Duodenal mucosa (tissue), 2 donors: Measurements from ENCODE around the gene PNMA8C.

Source experiments
- H3K27ac ChIP-seq: one replicate; pipeline ENCODE4 v1.7.0; 2013; ENCODE audit warnings: low read depth, low read length
- H3K27me3 ChIP-seq, 2 donors: one replicate each; pipeline ENCODE4 v1.7.0; 2013; ENCODE audit warnings: low read length in 2 of 2, control low read depth in 1 of 2; ENCODE audit not compliant: insufficient read depth in 2 of 2, control insufficient read depth in 1 of 2
- H3K36me3 ChIP-seq, 2 donors: one replicate each; pipeline ENCODE4 v1.7.0; 2013; ENCODE audit warnings: low read length in 2 of 2, control low read depth in 1 of 2; ENCODE audit not compliant: insufficient read depth in 2 of 2, control insufficient read depth in 1 of 2
- H3K4me1 ChIP-seq, 2 donors: one replicate each; pipeline ENCODE4 v1.7.0; 2013; ENCODE audit warnings: low read length in 2 of 2, control low read depth in 1 of 2; ENCODE audit not compliant: insufficient read depth in 2 of 2, control insufficient read depth in 1 of 2
- H3K4me3 ChIP-seq, 2 donors: one replicate each; pipeline ENCODE4 v1.7.0; 2013; ENCODE audit warnings: low read length in 2 of 2, low read depth in 1 of 2
- H3K9ac ChIP-seq, 2 donors: one replicate each; pipeline ENCODE4 v1.7.0; 2013; ENCODE audit warnings: low read length in 2 of 2, low read depth in 1 of 2
- H3K9me3 ChIP-seq, 2 donors: one replicate each; pipeline ENCODE4 v1.7.0; 2013; ENCODE audit warnings: low read length in 2 of 2, control low read depth in 1 of 2; ENCODE audit not compliant: control insufficient read depth in 1 of 2

The PNMA8C gene

DNA sequence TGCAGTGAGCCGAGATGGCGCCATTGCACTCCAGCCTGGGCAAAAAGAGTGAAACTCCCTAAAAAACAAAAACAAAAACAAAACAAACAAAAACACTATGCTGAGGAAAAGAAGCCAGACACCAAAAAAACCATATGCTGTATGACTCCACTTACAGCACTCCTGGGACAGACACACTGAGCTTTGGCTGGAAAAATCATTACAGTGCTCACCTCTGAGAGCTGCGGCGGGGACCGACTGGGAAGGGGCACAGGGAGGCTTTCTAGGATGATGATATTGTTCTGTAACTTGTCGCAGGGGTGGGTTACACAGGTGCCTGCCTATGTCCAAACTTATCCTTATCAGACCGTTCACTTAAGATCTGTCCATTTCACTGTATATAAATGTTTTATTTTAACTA, 34.8 kb upstream of the PNMA8C start:
- Histone ChIP-seq H3K4me1 (no peaks in the 10 kb centered on the region), H3K9ac (no peak overlapping the region), H3K36me3 (no peaks in the 10 kb centered on the region), H3K27ac (no peak overlapping the region), H3K27me3 (no peaks in the 10 kb centered on the region), H3K9me3 (no peaks in the 10 kb centered on the region), H3K4me3 (no peak overlapping the region)

- no peak overlapping the region for H3K27ac ChIP-seq
- no peaks in the 10 kb centered on the region for H3K4me1 ChIP-seq
- H3K4me3 ChIP-seq: no peak overlapping the region
- no peaks in the 10 kb centered on the region for H3K36me3 ChIP-seq
- no peak overlapping the region for H3K9ac ChIP-seq
- no peaks in the 10 kb centered on the region for H3K27me3 ChIP-seq
- H3K9me3 ChIP-seq: no peaks in the 10 kb centered on the region
Measured at GRCh38 chr19:46461537-46461936, 32.8 kb upstream of the PNMA8C start.

DNA sequence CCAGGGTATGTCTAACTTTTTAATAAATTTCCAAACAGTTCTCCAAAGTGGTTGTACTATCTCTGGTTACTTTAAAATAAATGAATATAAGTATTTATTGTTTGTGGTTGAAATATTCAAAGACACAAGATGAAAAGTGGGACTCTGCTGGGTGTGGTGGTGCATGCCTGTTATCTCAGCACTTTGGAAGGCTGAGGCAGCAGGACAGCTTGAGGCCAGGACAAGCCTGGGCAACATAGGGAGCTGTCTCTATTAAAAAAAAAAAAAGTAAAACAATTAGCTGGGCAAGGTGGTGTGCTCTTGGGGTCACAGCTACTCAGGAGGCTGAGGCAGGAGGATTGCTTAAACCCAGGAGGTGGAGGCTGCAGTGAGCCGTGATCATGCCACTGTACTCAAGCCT, 32.2 kb upstream of the PNMA8C start:
- H3K27me3 ChIP-seq: no peaks in the 10 kb centered on the region
- H3K9ac ChIP-seq: no peak overlapping the region
- H3K9me3 ChIP-seq: no peaks in the 10 kb centered on the region
- H3K27ac ChIP-seq: no peak overlapping the region
- no peaks in the 10 kb centered on the region for H3K4me1 ChIP-seq
- no peak overlapping the region for H3K4me3 ChIP-seq
- no peaks in the 10 kb centered on the region for H3K36me3 ChIP-seq

GRCh38 chr19:46460055-46460454, 31.3 kb upstream of the PNMA8C start:
- no peaks in the 10 kb centered on the region for H3K27me3 ChIP-seq
- no peak overlapping the region for H3K4me3 ChIP-seq
- no peaks in the 10 kb centered on the region for H3K36me3 ChIP-seq
- no peak overlapping the region for H3K9ac ChIP-seq
- no peaks in the 10 kb centered on the region for H3K4me1 ChIP-seq
- no peaks in the 10 kb centered on the region for H3K9me3 ChIP-seq
- no peak overlapping the region for H3K27ac ChIP-seq

- no peaks in the 10 kb centered on the region for H3K36me3 ChIP-seq
- no peak overlapping the region for H3K9ac ChIP-seq
- no peak overlapping the region for H3K4me3 ChIP-seq
- no peaks in the 10 kb centered on the region for H3K9me3 ChIP-seq
- no peak overlapping the region for H3K27ac ChIP-seq
- H3K27me3 ChIP-seq: no peaks in the 10 kb centered on the region
- no peaks in the 10 kb centered on the region for H3K4me1 ChIP-seq
Measured at GRCh38 chr19:46456930-46457329, 28.2 kb upstream of the PNMA8C start.

GRCh38 chr19:46454244-46454643, 25.5 kb upstream of the PNMA8C start:
- Histone ChIP-seq H3K27ac (no peak overlapping the region), H3K4me1 (no peaks in the 10 kb centered on the region)

GRCh38 chr19:46453661-46454060, 24.9 kb upstream of the PNMA8C start:
- Histone ChIP-seq H3K4me3 (no peak overlapping the region), H3K27me3 (no peaks in the 10 kb centered on the region), H3K9ac (no peak overlapping the region), H3K4me1 (no peaks in the 10 kb centered on the region), H3K27ac (no peak overlapping the region), H3K36me3 (no peaks in the 10 kb centered on the region), H3K9me3 (peaks cover 0 to 3% of the 10 kb centered on the region in 2 donors)

More at GRCh38 chr19:46454244-46454643, 25.5 kb upstream of the PNMA8C start:
- Histone ChIP-seq H3K27me3 (no peaks in the 10 kb centered on the region), H3K9ac (no peak overlapping the region), H3K4me3 (no peak overlapping the region), H3K9me3 (peaks cover 0 to 3% of the 10 kb centered on the region in 2 donors), H3K36me3 (no peaks in the 10 kb centered on the region)

DNA sequence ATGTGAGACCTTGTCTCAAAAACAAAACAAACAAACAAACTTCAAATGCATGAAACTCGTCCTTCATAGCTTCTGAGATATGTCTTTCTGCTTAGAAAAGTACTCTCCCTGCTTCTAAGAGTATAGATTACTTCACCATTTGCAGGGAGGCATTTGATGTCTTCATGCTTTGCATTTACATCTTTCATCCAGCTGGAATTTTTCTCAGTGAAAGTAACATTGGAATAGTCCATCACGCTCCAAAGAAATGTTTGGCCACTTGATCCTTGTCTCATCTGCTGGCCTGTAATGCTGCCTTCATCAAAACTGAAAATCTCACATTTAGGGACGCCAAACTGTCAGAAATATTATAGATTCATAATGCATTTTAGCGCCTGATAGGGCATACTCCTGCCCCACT, 23.4 kb upstream of the PNMA8C start:
- peaks cover 0 to 3% of the 10 kb centered on the region in 2 donors for H3K9me3 ChIP-seq
- no peak overlapping the region for H3K4me3 ChIP-seq
- H3K36me3 ChIP-seq: no peaks in the 10 kb centered on the region
- H3K9ac ChIP-seq: no peak overlapping the region
- H3K27ac ChIP-seq: no peak overlapping the region
- H3K4me1 ChIP-seq: no peaks in the 10 kb centered on the region
- H3K27me3 ChIP-seq: no peaks in the 10 kb centered on the region

- H3K4me3 ChIP-seq: no peak overlapping the region
- no peak overlapping the region for H3K9ac ChIP-seq
- H3K27me3 ChIP-seq: no peaks in the 10 kb centered on the region
Measured at GRCh38 chr19:46451352-46451751, 22.6 kb upstream of the PNMA8C start.

GRCh38 chr19:46450737-46451136, 22.0 kb upstream of the PNMA8C start:
- H3K9ac ChIP-seq: no peak overlapping the region
- H3K36me3 ChIP-seq: no peaks in the 10 kb centered on the region
- H3K9me3 ChIP-seq: peaks cover 0 to 3% of the 10 kb centered on the region in 2 donors
- H3K4me3 ChIP-seq: no peak overlapping the region
- no peaks in the 10 kb centered on the region for H3K4me1 ChIP-seq
- H3K27ac ChIP-seq: no peak overlapping the region
- H3K27me3 ChIP-seq: no peaks in the 10 kb centered on the region

More at GRCh38 chr19:46451352-46451751, 22.6 kb upstream of the PNMA8C start:
- no peak overlapping the region for H3K27ac ChIP-seq
- peaks cover 0 to 3% of the 10 kb centered on the region in 2 donors for H3K9me3 ChIP-seq
- no peaks in the 10 kb centered on the region for H3K4me1 ChIP-seq
- H3K36me3 ChIP-seq: no peaks in the 10 kb centered on the region

DNA sequence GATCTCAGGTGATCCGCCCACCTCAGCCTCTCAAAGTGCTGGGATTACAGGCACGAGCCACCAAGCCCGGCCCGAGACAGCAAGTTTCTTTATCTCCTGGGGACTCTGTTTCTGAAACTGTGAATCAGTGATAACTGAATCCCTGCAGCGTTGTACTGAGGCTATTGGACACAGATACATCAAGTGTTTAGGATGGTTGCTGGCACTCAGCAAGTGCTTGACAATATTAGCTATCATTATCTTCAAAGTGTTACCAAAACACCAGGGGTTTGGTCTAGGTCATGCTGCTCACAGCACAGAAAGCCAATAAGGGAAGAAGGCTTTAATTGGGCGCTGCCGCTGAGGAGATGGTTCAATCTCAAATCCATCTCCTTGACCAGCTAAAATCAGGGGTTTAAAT, 20.5 kb upstream of the PNMA8C start:
- H3K4me3 ChIP-seq: no peak overlapping the region
- no peak overlapping the region for H3K27ac ChIP-seq
- peaks cover 0 to 3% of the 10 kb centered on the region in 2 donors for H3K9me3 ChIP-seq
- H3K4me1 ChIP-seq: no peaks in the 10 kb centered on the region
- H3K9ac ChIP-seq: no peak overlapping the region
- H3K27me3 ChIP-seq: no peaks in the 10 kb centered on the region
- H3K36me3 ChIP-seq: no peaks in the 10 kb centered on the region
